GM19099 (cell line): ENCODE data around the gene PCGF3.

Experiments
- POLR2A ChIP-seq: IDR thresholded peaks from 3 replicates; pipeline ENCODE4 v1.6.1; 2011; ENCODE audit warnings: low read depth; ENCODE audit not compliant: insufficient read length; ENCODE audit errors: extremely low read depth

The PCGF3 gene

DNA sequence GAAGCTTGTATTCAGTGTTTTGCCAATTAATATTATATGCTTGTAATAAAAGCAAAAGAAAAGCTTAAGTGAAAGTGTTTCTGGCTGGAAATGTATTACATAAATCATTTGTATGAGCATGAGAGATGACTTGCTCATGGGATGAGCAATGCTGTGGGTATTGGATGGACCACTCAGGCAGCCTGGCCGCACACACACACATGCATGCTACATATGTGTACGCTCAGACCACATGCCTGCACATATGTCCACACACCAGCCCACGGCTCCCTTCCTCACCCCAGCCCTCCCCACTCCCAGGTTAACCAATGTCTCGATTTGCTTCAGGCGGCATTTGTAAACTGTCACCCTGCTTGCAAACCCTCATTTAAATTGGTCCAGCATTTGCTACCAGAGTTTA lies 64.4 kb downstream of the PCGF3 start:
- no peak for TF ChIP-seq POLR2A

DNA sequence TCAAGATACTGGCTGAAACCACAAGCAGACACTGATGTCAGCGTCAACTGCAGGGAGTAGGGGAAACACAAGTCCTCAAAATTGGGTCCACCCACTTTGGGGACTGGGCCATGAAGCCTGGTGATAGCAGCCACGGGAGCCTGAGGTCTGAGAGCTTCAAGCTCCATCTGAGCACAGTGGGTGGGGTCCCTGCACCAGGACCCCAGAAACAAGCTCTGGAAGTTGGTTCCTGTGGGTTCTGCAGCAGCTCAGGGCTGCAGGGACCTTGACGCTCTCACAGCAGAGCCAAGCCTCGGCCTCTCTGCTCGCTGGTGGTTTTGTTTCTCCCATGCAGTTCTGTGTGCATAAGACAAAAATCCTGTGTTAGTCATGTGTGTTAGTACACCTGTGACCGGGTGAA lies 65.8 kb downstream of the PCGF3 start:
- TF ChIP-seq POLR2A, result no peak

DNA sequence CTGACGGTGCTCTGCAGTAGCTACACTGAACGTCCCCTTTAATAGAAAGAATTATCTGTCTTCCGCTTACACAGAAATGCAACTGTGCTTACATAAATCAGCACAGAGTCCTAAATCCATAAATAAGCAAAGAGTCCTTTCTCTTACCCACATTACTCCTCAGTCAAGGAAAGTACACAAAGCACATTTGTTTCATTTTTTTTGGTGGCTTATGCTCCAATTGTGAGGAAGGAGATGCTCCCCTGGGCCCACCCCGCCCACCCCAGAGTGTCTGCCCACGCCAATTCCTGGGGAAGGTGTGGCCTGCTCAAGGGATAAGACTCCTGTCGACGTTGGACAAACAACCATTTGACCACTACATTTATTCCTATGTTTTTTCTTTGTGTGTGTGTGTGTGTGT lies 66.5 kb downstream of the PCGF3 start:
- TF ChIP-seq POLR2A, result no peak

DNA sequence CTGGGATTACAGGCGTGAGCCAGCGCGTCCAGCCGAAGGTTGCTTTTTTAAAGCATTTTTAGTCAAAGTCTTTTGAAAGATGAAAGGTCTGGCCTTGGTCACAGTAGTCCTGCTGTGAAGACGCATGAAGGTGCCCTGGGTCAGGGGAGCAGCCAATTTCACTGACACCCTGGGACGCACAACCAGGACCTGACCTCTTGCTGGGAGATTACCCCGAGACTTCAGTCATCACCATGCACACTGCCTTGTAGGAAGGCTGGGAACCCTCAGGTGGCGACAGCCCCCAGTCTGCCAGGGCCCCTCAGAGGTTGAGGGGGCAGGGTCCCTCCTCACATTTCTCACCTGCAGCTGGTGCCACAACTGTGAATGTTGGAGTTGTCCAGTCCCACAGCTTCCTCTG lies 67.1 kb downstream of the PCGF3 start:
- TF ChIP-seq POLR2A, result no peak

DNA sequence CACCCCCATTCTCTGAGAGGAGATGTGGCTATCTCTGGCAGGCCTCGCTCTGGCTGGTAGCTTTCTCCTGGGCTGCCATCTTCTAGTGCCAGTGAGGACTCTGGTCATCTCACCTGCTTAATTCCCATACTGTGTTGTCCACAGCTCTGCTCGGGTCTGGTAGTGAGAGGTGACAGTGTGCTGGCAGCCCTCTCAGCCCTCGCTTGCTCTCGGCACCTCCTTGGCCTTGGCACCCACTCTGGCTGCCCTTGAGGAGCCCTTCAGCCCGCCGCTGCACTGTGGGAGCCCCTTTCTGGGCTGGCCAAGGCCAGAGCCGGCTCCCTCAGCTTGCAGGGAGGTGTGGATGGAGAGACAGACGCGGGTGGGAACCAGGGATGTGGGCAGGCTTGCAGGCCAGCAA lies 67.6 kb downstream of the PCGF3 start:
- no peak for TF ChIP-seq POLR2A

DNA sequence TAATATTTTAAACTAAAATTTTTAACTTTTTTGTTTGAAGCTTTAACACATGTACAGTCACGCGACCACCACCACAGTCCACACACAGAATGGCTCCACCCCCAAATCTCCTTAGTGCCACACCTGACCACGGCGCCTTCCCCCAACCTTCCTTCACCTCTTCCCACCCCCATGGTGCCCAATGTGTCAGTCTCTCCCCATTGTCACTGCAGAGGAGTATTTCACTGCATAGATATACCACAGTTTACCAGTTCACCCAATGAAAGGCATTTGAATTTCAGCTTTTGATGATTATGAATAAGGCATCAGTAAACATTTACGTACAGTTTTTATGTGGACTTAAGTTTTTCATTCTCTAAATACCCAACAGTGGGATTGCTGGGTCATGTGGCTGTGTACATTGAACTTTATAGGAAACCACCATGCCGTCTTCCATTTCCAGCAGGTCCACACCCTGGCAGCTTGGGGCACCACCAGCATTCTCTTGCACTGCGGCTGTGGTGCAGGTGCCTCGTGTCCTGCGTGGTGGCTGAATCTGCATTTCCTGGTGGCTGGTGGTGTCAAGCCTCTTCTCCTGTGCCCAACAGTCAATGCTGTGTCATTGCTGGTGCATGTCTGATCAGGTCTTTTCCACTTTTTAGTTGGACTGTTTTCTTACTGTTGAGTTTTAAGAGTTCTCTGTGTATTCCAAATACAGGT lies 71.3 kb downstream of the PCGF3 start:
- TF ChIP-seq POLR2A, result no peak

DNA sequence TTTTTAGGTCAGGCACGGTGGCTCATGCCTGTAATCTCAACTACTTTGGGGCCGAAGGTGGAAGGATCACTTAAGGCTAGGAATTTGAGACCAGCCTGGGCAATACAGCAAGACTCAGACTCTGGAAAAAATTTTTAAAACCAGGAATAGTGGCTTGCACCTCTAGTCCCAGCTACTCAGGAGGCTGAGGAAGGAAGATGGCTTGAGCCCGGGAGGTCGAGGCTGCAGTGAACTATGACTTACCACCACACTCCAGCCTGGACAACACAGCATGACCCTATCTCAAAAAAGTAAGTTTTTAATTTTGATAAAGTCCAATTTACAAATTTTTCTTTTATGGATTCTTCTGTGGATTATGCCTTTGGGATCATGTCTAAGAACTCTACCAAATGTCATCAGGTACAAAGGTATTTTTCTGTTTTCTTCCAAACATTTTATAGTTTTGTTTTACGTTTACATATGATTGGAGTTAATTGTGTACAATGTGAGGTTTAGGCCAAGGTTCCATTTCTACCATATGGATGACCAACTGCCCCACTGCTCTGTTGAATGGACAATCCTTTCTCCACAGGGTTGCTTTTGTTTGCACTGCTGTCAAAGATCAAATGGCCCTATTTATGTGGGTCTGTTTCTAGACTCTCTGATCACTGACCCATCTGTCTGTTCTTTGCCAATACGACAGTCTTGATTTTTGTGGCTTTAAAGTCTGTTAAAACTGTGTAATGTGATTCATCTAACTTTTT lies 72.1 kb downstream of the PCGF3 start:
- no peak for TF ChIP-seq POLR2A

DNA sequence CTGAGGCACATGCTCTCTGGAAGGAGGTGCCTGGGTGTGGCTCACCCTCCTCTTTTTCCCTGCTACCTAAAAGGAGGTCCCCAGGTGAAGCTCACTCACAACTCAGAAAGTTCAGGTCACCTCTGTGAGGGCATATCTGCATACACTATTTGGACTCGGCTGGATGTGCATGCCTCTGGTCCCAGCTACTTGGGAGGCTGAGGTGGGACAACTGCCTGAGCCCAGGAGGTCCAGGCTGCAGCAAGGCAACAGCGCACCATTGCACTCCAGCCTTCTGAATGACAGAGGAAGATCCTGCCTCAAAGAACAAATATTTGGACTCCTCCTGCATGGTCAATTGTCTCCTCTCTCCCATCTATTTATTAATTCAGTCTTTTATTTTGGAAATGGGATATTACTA lies 73.9 kb downstream of the PCGF3 start:
- TF ChIP-seq POLR2A, result no peak

DNA sequence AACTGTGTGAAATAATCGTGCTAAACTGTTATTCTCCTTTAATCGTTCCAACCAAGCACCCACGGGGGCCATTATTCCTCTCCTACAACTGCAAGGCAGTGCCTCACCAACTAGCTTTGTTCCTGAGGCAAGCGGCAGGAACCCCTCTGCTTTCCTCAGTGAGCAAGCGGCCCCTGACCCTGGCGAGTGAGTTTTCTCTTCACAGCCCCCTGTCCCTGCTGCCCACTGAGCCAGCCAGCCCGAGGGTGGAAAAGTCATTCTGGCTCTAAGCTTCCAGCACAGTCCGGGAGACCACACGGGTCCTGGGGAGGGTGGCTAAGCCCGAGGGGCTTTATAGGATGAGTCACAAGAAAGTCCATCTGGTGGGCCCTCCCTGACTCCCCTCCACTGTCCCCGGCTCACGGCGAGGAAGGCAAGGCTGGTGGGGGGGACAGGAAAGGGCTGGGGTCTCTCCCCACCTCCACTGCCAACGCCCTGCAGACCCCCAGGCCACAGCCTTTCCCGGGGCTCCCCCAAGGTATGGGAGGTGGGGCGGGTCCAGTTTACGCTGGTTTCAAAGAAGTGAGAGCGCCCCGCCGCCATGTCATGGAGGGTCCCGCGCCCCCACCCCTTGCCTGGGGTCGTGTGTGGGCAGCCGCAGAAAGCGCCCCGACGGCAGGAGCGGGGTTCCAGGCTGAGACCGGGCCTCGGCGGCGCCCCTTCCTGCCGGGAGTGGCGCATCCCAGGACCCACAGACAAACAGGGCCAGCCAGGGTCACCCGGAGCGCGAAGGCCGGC lies 75.3 kb downstream of the PCGF3 start:
- no peak for TF ChIP-seq POLR2A

DNA sequence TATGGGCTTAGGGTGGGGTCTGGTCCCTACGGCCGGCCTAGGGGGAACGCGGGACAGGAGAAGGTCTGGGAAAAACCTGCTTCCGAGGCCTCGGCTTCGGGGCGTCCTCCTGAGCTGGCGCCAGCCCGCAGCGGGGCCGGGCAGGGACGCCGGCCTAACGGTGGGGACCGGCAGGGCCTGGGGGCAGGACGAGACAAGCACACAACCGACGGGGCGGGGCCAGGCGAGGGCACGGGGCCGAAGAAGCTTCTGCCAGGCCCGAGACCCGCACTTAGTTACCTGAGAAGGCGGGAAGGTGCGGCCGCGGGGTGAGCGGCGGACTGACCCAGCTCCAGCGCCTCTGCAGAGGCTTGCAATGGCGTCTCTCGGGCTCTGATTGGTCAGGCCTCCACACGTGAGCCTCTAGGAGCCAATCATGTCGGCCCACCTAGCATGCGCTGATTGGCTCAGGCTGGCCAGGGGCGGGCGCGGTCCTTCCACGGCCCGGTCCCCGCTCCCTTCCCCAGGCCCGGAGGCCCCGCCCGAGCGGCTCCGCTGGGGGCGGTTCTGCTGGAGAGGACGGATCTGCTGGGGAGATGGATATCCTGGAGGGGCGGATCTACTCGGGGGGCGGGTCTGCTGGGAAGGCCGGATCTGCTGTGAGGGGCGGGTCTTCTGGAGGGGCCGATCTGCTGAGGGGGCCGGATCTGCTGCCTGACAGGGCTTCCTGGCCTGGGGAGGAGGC lies 76.0 kb downstream of the PCGF3 start:
- peak; percentile 95 for TF ChIP-seq POLR2A

DNA sequence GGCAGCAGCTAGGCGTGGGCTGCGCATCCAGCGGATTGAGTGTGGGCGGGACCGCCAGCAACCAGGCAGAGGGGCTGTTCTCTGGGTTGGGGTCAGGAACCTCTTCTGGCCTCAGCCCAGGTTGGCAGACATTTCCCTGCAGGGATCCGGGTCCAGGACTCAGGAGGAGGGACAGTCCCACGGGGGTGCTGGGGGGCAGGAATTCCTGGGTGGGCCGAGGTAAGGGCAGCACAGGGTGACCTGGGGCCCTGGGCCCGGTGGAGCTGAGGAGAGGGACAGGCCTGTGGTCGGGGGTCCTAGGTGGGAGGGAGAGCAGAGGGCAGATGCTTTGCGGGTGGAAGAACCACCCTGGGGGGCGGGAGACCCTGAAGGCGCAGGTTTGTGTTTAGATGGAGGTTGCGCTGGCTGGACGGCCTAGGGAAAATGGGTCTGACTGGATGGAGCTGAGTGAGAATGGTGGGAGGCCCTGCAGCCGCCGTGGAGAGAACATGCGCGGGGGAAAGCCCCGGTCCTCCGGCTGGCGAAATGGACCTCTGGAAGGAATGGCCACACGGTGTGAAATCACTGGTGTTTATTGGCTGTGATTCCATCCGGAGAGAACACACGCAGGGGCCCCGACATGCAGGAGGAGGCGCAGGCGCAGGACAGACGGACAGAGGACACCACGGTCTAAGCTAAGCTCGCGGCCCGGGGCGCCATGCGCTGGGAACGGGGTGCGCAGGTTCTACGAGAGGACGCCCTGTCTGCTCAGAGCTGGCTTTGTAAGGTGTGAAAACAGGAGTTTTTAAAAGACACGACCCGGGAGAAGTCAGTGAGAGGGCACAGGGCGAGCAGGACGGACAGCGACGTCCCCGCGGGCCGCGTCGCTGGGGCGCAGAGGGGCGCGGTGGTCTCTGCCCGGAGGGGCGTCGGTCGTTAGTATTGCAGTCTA lies 79.0 kb downstream of the PCGF3 start:
- TF ChIP-seq POLR2A, result no peak

DNA sequence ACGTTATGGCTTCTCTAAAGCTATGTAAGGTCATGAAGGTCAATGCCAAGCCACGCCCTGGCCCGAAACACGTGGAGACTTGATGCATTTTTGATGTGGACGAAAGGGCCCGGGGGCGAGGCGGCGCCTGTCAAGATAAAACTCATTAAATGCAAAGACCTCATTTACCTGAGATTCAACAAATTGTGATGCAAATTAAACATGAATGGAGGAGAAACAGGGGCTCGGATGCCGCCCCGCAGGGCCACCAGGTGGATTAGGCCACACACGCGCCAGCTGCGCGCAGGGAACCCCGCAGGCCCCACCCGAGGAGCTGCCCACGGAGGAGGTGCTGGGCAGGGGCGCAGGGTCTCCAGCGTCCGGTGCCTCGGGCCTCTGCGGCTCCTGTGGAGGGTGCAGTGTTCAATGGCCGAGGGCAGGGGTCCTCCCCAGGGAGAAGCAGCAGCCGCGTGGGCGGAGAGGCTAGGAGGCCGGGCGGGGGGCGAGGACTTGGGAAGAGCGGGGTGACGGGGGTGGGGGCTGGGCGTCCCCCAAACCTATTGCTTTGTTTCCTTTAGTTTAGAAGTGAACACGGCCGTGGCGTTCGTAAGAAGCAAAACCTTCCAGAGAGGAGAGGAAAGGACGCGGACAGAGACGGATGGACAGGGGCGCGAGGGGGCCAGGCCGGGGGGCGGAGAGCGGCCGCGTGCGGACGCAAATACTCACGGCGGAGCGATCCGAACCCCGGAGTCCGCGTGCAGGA lies 79.9 kb downstream of the PCGF3 start:
- TF ChIP-seq POLR2A, result no peak

DNA sequence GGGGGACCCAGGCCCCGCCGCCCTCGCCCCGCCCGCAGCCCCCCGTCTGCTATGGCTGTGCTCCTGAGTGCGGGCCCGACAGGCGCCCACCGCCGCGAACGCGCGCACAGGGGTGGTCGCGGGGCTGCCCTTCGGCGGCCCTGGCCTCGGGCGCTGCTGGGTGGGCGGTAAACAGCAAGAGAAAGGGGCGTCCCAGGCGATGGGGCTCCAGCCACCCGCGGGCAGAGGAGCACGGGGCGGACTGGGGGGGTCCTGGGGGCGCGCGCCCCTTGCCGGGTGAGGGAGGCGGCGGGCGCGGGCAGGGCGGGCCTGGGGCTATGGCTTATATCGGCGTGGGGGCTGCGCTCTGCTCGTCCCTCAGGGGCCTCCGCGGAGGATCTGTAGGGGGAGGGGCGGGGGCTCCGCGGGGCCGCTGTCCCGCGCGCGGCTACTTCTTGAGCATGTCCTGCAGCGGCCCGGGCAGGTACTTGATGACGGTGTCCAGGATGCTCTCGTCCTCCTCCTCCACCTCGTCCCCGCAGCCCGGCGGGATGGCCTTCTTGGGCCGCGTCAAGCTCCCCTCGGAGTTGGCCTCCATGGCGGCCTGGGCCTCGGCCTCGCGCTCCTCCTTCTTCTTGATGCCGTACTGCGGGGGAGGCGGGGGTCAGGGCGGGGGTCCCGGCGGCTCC lies 80.6 kb downstream of the PCGF3 start:
- no peak for TF ChIP-seq POLR2A
